Activated CD4-positive, alpha-beta memory T cell treated with anti-CD3 and anti-CD28 coated beads, Interleukin-2, amount 10 ng/mL, durations not matched to agents 7 days and 5 days (primary cell): ENCODE results near the gene CALML4. TPM values are rescaled to one million over a fixed set of nuclear protein-coding genes. Genes with fewer than 3 reads are reported as not detected.
"Not testable (repeated sequence)": the region's sequence is repeated elsewhere in the genome, so short reads cannot be mapped to it uniquely, and the experiment has no call there.

Experiments
- CTCF ChIA-PET: fragments of 350-600 bp; sonication (Branson Sonifier 250); formaldehyde crosslinking; loops from one replicate; lab custom pipeline; 2021; ENCODE audit warnings: antibody characterized with exemption, inconsistent platforms; lab: Charles Lee
- POLR2A ChIA-PET: fragments of 350-600 bp; sonication (Branson Sonifier 250); formaldehyde crosslinking; loops from one replicate; lab custom pipeline; 2021; ENCODE audit warnings: antibody characterized with exemption; lab: Charles Lee
- DNase-seq: peaks from one replicate; pipeline ENCODE4 v3.0.0-alpha.2; 2020
- H3K27ac Mint-ChIP-seq: one replicate; pipeline ENCODE4 v1.8.0; 2021; ENCODE audit warnings: mild to moderate bottlenecking, mixed read lengths
- H3K27me3 Mint-ChIP-seq: one replicate; pipeline ENCODE4 v1.8.0; 2021; ENCODE audit warnings: mixed read lengths
- H3K36me3 Mint-ChIP-seq: one replicate; pipeline ENCODE4 v1.8.0; 2021; ENCODE audit warnings: low read depth, mixed read lengths
- H3K4me1 Mint-ChIP-seq: one replicate; pipeline ENCODE4 v1.8.0; 2021; ENCODE audit warnings: mixed read lengths
- H3K4me3 Mint-ChIP-seq: one replicate; pipeline ENCODE4 v1.8.0; 2021; ENCODE audit warnings: mild to moderate bottlenecking, mixed read lengths
- H3K9me3 Mint-ChIP-seq: one replicate; pipeline ENCODE4 v1.8.0; 2021; ENCODE audit warnings: mixed read lengths
- total RNA-seq, 2 experiments: library from RNA; stranded (reverse); gene quantifications; one replicate each; pipeline ENCODE4 v1.2.3, GENCODE V29; 2021

Gene CALML4
- total RNA-seq, 2 experiments from 2014 or later = 12.9 to 13.1 TPM

- peaks cover 44% of the 10 kb centered on the region for H3K36me3 Mint-ChIP-seq
- no peaks in the 10 kb centered on the region for H3K27me3 Mint-ChIP-seq
- H3K4me3 Mint-ChIP-seq = no peak overlapping the region
- no peak overlapping the region for H3K27ac Mint-ChIP-seq
- peaks cover 4% of the 10 kb centered on the region for H3K9me3 Mint-ChIP-seq
- ChIA-PET CTCF (no interaction called here), POLR2A (no interaction called here)
- H3K4me1 Mint-ChIP-seq = no peaks in the 10 kb centered on the region
- DNase-seq = no peak
Observed at GRCh38 chr15:68173119-68173518, 32.0 kb downstream of the CALML4 start.

DNA sequence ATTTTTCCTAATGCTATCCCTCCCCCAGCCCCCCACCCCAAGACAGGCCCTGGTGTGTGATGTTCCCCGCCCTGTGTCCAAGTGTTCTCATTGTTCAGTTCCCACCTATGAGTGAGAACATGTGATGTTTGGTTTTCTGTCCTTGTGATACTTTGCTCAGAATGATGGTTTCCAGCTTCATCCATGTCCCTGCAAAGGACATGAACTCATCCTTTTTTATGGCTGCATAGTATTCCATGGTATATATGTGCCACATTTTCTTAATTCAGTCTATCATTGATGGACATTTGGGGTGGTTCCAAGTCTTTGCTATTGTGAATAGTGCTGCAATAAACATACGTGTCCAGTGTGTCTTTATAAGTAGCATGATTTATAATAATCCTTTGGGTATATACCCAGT, 33.1 kb downstream of the CALML4 start:
- H3K4me1 Mint-ChIP-seq, H3K4me3 Mint-ChIP-seq, DNase-seq, H3K27ac Mint-ChIP-seq, POLR2A ChIA-PET, H3K9me3 Mint-ChIP-seq, H3K27me3 Mint-ChIP-seq, CTCF ChIA-PET: not testable (repeated sequence)
- H3K36me3 Mint-ChIP-seq = peaks cover 34% of the 10 kb centered on the region

DNA sequence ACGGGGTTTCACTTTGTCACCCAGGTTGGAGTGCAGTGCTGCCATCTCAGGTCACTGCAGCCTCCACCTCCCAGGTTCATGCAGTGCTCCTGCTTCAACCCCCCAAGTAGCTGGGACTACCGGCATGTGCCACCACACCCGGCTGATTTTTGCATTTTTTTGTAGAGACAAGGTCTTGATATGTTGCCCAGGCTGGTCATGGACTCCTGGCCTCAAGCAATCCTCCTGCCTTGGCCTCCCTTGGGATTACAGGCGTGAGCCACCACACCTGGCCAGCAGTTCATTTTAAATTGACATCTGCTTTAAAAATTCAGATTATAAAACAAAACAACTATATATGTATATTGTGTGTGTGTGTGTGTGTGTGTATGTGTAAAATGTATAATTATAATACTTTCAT, 38.3 kb downstream of the CALML4 start:
- ChIA-PET CTCF (no interaction called here), POLR2A (no interaction called here)
- Mint-ChIP-seq H3K4me3 (no peak overlapping the region), H3K27ac (no peak overlapping the region), H3K27me3 (no peaks in the 10 kb centered on the region), H3K4me1 (no peaks in the 10 kb centered on the region), H3K9me3 (peaks cover under 1% of the 10 kb centered on the region), H3K36me3 (peaks cover 30% of the 10 kb centered on the region)
- DNase-seq = no peak

GRCh38 chr15:68163191-68163590, 41.9 kb downstream of the CALML4 start:
- ChIA-PET CTCF (no interaction called here), POLR2A (interaction anchor here (1.3 kb wide), 1 partner anchor 109 kb away, joined by 5 read pairs; the partner anchor contains the start of gene PIAS1)
- Mint-ChIP-seq H3K4me3 (no peak overlapping the region), H3K9me3 (no peaks in the 10 kb centered on the region), H3K27me3 (no peaks in the 10 kb centered on the region), H3K36me3 (peaks cover 43% of the 10 kb centered on the region), H3K4me1 (no peaks in the 10 kb centered on the region), H3K27ac (no peak overlapping the region)
- DNase-seq = no peak

GRCh38 chr15:68158046-68158628, 47.0 kb downstream of the CALML4 start:
- ChIA-PET POLR2A (no interaction called here), CTCF (no interaction called here)

GRCh38 chr15:68157074-68157473, 48.1 kb downstream of the CALML4 start:
- ChIA-PET POLR2A (no interaction called here), CTCF (no interaction called here)
- H3K27me3 Mint-ChIP-seq = no peaks in the 10 kb centered on the region
- no peak overlapping the region for H3K4me3 Mint-ChIP-seq
- no peak overlapping the region for H3K27ac Mint-ChIP-seq
- peaks cover 44% of the 10 kb centered on the region for H3K36me3 Mint-ChIP-seq
- no peak for DNase-seq
- H3K9me3 Mint-ChIP-seq = no peaks in the 10 kb centered on the region
- H3K4me1 Mint-ChIP-seq = no peaks in the 10 kb centered on the region

More at GRCh38 chr15:68158046-68158628, 47.0 kb downstream of the CALML4 start:
- Mint-ChIP-seq H3K27me3 (no peaks in the 10 kb centered on the region), H3K36me3 (peaks cover 46% of the 10 kb centered on the region), H3K4me1 (no peaks in the 10 kb centered on the region), H3K9me3 (no peaks in the 10 kb centered on the region), H3K27ac (no peak overlapping the region), H3K4me3 (no peak overlapping the region)
- DNase-seq = no peak

GRCh38 chr15:68154923-68155559, 50.1 kb downstream of the CALML4 start:
- ChIA-PET CTCF (interaction anchor here (1.2 to 2.4 kb wide), 4 partner anchors 292 to 459 kb away, joined by 3 to 18 read pairs (median 4); no protein-coding TSS in a partner anchor), POLR2A (interaction anchor here (0.8 kb wide), 1 partner anchor 101 kb away, joined by 3 read pairs; the partner anchor contains the start of gene PIAS1)
- no peaks in the 10 kb centered on the region for H3K4me1 Mint-ChIP-seq
- peaks cover 31% of the 10 kb centered on the region for H3K36me3 Mint-ChIP-seq
- H3K27me3 Mint-ChIP-seq = no peaks in the 10 kb centered on the region
- no peaks in the 10 kb centered on the region for H3K9me3 Mint-ChIP-seq
- no peak overlapping the region for H3K27ac Mint-ChIP-seq
- no peak for DNase-seq
- no peak overlapping the region for H3K4me3 Mint-ChIP-seq

- no peaks in the 10 kb centered on the region for H3K9me3 Mint-ChIP-seq
- ChIA-PET POLR2A (interaction anchor here (1.2 kb wide), 1 partner anchor 98 kb away, joined by 4 read pairs; no protein-coding TSS in a partner anchor), CTCF (no interaction called here)
- H3K36me3 Mint-ChIP-seq = peaks cover 36% of the 10 kb centered on the region
- no peak overlapping the region for H3K27ac Mint-ChIP-seq
- peaks cover 10% of the 10 kb centered on the region for H3K4me1 Mint-ChIP-seq
- H3K27me3 Mint-ChIP-seq = no peaks in the 10 kb centered on the region
- DNase-seq = no peak
- no peak overlapping the region for H3K4me3 Mint-ChIP-seq
Observed at GRCh38 chr15:68152342-68152741, 52.8 kb downstream of the CALML4 start.

DNA sequence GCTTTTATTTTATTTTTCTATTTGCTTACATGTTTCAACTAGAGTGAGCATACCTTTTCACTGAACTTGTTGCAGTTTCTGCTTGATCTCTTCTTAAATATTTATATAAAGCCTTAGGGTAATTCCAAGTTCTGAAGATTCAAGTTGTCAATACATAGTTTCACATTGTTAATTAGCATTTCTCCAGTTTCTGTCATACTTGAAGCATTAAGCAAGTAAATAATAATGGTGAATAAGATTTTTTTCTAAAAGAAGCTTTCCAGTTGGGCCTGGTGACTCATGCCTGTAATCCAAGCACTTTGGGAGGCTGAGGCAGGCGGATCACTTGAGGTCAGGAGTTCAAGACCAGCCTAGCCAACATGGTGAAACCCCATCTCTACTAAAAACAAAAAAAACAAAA, 53.9 kb downstream of the CALML4 start:
- CTCF ChIA-PET = interaction anchor here (0.7 kb wide), 1 partner anchor 29 kb away, joined by 3 read pairs; no protein-coding TSS in a partner anchor
- Mint-ChIP-seq H3K4me3 (no peak overlapping the region), H3K4me1 (peaks cover 10% of the 10 kb centered on the region), H3K9me3 (no peaks in the 10 kb centered on the region), H3K36me3 (peaks cover 44% of the 10 kb centered on the region), H3K27me3 (no peaks in the 10 kb centered on the region), H3K27ac (no peak overlapping the region)
- POLR2A ChIA-PET = interaction anchor here (0.8 to 1.2 kb wide), 2 partner anchors 96 to 97 kb away, joined by 3 to 4 read pairs; partner anchors contain the start of gene PIAS1
- no peak for DNase-seq

DNA sequence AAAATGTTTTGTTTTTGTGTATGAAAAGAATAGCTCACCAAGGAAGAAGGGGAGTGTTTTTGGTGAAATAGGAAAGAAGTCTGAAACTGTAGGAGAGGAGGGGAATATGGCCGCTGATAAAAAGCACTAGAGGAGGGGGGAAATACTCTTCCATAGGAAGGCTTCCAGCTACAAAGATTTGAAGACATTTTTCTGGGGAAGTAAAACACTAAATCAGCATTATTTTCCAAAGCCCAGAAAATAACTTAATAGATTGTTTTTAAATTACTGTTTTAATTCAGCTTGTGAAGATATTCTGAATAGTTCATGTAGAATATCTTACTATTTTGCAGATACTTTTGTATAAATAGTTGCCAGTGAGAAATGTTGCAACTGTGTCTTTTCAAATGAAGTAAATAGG, 54.9 kb downstream of the CALML4 start:
- peaks cover 49% of the 10 kb centered on the region for H3K36me3 Mint-ChIP-seq
- no peak overlapping the region for H3K4me3 Mint-ChIP-seq
- CTCF ChIA-PET = no interaction called here
- H3K4me1 Mint-ChIP-seq = peaks cover 10% of the 10 kb centered on the region
- H3K27me3 Mint-ChIP-seq = no peaks in the 10 kb centered on the region
- H3K27ac Mint-ChIP-seq = no peak overlapping the region
- POLR2A ChIA-PET = interaction anchor here (0.6 kb wide), 1 partner anchor 45 kb away, joined by 5 read pairs; no protein-coding TSS in a partner anchor
- no peaks in the 10 kb centered on the region for H3K9me3 Mint-ChIP-seq
- no peak for DNase-seq

DNA sequence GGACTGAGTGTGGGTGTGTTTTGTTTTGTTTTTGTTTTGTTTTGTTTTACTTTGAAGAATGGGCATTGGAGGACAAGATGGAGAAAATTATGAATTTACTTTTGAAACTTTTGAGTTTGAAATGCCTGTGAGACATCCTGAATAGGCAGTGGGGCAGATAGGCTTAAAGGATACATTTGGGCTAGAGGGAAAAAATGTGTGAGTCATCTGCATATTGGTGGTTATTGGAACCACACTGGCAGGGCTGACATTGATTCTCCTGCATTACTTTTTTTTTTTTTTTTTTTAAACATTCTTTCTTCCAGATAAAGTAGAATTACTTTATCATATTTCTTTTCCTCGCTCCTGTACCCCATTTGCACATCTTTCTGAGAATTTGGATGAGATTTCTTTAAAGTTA, 56.1 kb downstream of the CALML4 start:
- CTCF ChIA-PET = interaction anchor here (0.6 kb wide), 1 partner anchor 958 kb away, joined by 3 read pairs; no protein-coding TSS in a partner anchor
- Mint-ChIP-seq H3K27ac (no peak overlapping the region), H3K4me1 (peaks cover 10% of the 10 kb centered on the region), H3K4me3 (no peak overlapping the region), H3K36me3 (peaks cover 41% of the 10 kb centered on the region), H3K9me3 (no peaks in the 10 kb centered on the region), H3K27me3 (no peaks in the 10 kb centered on the region)
- no peak for DNase-seq
- POLR2A ChIA-PET = no interaction called here

DNA sequence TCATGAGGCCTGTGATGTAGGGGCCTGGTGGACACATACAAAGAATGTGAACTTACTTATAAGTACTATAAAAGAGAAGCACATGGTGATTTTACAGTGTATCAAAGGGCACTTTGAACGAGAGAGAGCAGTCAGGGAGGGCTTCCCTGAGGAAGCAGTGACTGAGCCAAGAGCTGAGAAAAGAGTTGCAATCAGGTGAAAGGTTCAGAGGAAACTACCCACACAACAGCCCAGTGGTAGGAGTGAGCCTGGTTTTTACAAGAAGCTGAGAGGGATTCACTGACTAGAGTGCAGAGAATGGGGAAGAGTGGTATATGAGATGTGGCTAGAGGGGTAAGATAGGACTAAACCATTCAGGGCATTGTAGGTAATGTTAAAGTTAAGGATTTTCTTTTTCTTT, 57.1 kb downstream of the CALML4 start:
- H3K9me3 Mint-ChIP-seq = no peaks in the 10 kb centered on the region
- peaks cover 39% of the 10 kb centered on the region for H3K36me3 Mint-ChIP-seq
- no peak for DNase-seq
- ChIA-PET POLR2A (no interaction called here), CTCF (no interaction called here)
- H3K4me1 Mint-ChIP-seq = peaks cover 10% of the 10 kb centered on the region
- no peaks in the 10 kb centered on the region for H3K27me3 Mint-ChIP-seq
- no peak overlapping the region for H3K27ac Mint-ChIP-seq
- no peak overlapping the region for H3K4me3 Mint-ChIP-seq

GRCh38 chr15:68145706-68146105, 59.4 kb downstream of the CALML4 start:
- ChIA-PET CTCF (interaction anchor here (1.4 kb wide), 1 partner anchor 15 kb away, joined by 4 read pairs; no protein-coding TSS in a partner anchor), POLR2A (interaction anchor here (1.9 kb wide), 1 partner anchor 132 kb away, joined by 5 read pairs; the partner anchor contains the start of gene FEM1B)
- no peaks in the 10 kb centered on the region for H3K27me3 Mint-ChIP-seq
- H3K4me1 Mint-ChIP-seq = peaks cover 10% of the 10 kb centered on the region
- H3K4me3 Mint-ChIP-seq = no peak overlapping the region
- H3K9me3 Mint-ChIP-seq = no peaks in the 10 kb centered on the region
- peaks cover 33% of the 10 kb centered on the region for H3K36me3 Mint-ChIP-seq
- no peak for DNase-seq
- H3K27ac Mint-ChIP-seq = no peak overlapping the region
